ENCODE measurements around the gene KIF5A. TPM values are rescaled to one million over a fixed set of nuclear protein-coding genes. Genes with fewer than 3 reads are reported as not detected.
"Not testable (repeated sequence)": the region's sequence is repeated elsewhere in the genome, so short reads cannot be mapped to it uniquely, and the experiment has no call there.

The KIF5A gene
- total RNA-seq, 4 donors from 2014 or later: 0.35 to 2.5 (median 1.4) TPM

GRCh38 chr12:57512665-57513064 is 37.2 kb upstream of the KIF5A start:
- peak in 1 of 3 donors; percentile 30 for DNase-seq
- no peaks in the 10 kb centered on the region for H3K27me3 ChIP-seq
- no peak overlapping the region for H3K4me3 ChIP-seq
- TF ChIP-seq POLR2A (IDR thresholded peaks at IDR 0.05) (no peak), CTCF (IDR thresholded peaks at IDR 0.05) (no peak)
- H3K9me3 ChIP-seq: no peaks in the 10 kb centered on the region
- H3K36me3 ChIP-seq: peaks cover 0 to 73% (median 0%) of the 10 kb centered on the region in 3 donors
- H3K27ac ChIP-seq: no peak overlapping the region
- peaks cover 0 to under 1% (median 0%) of the 10 kb centered on the region in 4 donors for H3K4me1 ChIP-seq

GRCh38 chr12:57513266-57513665 is 36.6 kb upstream of the KIF5A start:
- H3K36me3 ChIP-seq: peaks cover 0 to 73% (median 0%) of the 10 kb centered on the region in 3 donors
- TF ChIP-seq CTCF (IDR thresholded peaks at IDR 0.05) (no peak), POLR2A (IDR thresholded peaks at IDR 0.05) (no peak)
- peak in 1 of 3 donors; percentile 28 for DNase-seq

GRCh38 chr12:57513677-57514076 is 36.2 kb upstream of the KIF5A start:
- not testable (repeated sequence) for H3K27ac ChIP-seq, DNase-seq, H3K4me3 ChIP-seq, H3K9me3 ChIP-seq, H3K27me3 ChIP-seq
- H3K36me3 ChIP-seq: peaks cover 0 to 72% (median 0%) of the 10 kb centered on the region in 3 donors
- peaks cover 0 to 11% (median 2%) of the 10 kb centered on the region in 4 donors for H3K4me1 ChIP-seq

More at GRCh38 chr12:57513266-57513665, 36.6 kb upstream of the KIF5A start:
- Histone ChIP-seq H3K4me1 (peaks cover 0 to 7% (median 0%) of the 10 kb centered on the region in 4 donors), H3K4me3 (no peak overlapping the region), H3K27me3 (no peaks in the 10 kb centered on the region), H3K9me3 (no peaks in the 10 kb centered on the region), H3K27ac (no peak overlapping the region)

- H3K4me3 ChIP-seq, H3K27ac ChIP-seq, H3K27me3 ChIP-seq, H3K9me3 ChIP-seq: not testable (repeated sequence)
- Histone ChIP-seq H3K4me1 (peaks cover 0 to 17% (median 6%) of the 10 kb centered on the region in 4 donors), H3K36me3 (peaks cover 0 to 66% (median 0%) of the 10 kb centered on the region in 3 donors)
- peak in 1 of 3 donors; percentile 5 for DNase-seq
These were observed 35.6 kb upstream of the KIF5A start for GRCh38 chr12:57514246-57514645.

- Histone ChIP-seq H3K9me3 (no peaks in the 10 kb centered on the region), H3K36me3 (peaks cover 0 to 62% (median 0%) of the 10 kb centered on the region in 3 donors), H3K4me3 (no peak overlapping the region), H3K27ac (no peak overlapping the region), H3K4me1 (peaks cover 0 to 19% (median 9%) of the 10 kb centered on the region in 4 donors), H3K27me3 (no peaks in the 10 kb centered on the region)
- DNase-seq: peak in 1 of 3 donors; percentile 26
- TF ChIP-seq POLR2A (IDR thresholded peaks at IDR 0.05) (no peak), CTCF (IDR thresholded peaks at IDR 0.05) (no peak)
These were observed 35.0 kb upstream of the KIF5A start for GRCh38 chr12:57514720-57515407.

- Histone ChIP-seq H3K36me3 (peaks cover 0 to 62% (median 0%) of the 10 kb centered on the region in 3 donors), H3K27me3 (no peaks in the 10 kb centered on the region), H3K9me3 (no peaks in the 10 kb centered on the region), H3K27ac (no peak overlapping the region), H3K4me1 (peaks cover 0 to 19% (median 9%) of the 10 kb centered on the region in 4 donors), H3K4me3 (no peak overlapping the region)
- TF ChIP-seq CTCF (IDR thresholded peaks at IDR 0.05) (no peak), POLR2A (IDR thresholded peaks at IDR 0.05) (no peak)
- no peak for DNase-seq
These were observed 34.4 kb upstream of the KIF5A start for GRCh38 chr12:57515408-57515933.

All from Peyer's patch (tissue), 4 donors.